ELR (cell line): ENCODE measurements around the gene PDE4D.
A peak's percentile ranks its signal among the peaks of the same experiment; 100 is the strongest.

Experiments
- DNase-seq: peaks from one replicate; pipeline ENCODE4 v3.0.0-alpha.2; 2015; ENCODE audit warnings: low read depth

The PDE4D gene

DNA sequence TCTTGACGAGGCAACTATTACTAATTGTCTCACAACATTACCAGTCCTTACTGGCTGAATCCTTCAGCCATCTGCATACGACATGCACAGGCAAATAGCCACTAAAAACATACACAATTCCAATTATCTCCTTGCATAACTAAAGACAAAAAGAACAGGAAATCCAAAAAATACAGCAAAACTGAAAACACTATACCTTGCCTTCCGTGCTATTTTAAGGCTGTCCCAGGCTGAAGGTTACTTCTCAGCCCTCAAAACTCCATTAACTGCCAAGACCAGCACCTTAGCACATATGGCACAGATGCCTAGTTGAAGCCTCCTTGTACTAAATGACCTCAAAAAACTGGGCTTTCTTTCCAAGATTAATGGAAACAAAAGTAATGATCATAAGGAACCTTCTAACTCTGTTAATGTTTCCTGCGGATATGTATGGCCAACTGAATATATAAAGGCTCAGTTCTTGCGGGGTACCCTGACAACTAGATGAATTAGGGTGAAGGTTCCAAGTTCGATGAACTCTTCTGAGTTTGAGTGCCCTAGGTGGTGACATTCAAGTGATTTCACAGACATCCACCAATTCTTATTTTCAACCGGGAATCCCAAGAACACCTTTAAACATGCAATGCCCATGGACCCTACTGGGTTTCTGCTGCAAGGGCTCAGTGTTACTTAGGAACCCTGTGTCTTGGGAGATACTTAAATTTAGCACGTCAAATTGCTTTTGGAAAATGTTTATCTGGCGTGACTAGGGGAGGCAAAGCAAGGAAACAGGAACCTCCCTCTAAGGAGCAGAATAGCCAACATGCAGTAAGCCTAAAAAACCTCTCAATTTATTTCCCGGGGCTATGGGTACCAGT is 855.4 kb downstream of the PDE4D start:
- peak; percentile 26 for DNase-seq

DNA sequence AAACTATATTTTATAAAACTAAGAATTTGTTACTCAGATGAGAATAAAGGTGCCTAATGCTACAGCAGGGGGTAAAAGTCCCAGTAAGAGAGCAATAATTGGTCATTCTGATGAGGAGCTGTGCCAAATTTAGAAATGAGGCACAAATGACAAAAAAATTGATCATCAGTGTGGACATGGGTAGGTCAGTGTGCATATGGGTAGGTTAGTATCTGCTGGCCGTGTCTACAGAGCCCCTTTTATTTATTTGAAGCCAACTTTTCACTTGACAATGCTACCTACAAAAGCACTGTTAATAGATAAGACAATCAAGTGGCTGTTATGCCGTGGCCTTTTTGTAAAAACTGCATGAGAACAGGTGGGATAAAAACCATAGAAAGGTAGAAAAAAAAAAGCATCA is 856.1 kb downstream of the PDE4D start:
- peak; percentile 19 for DNase-seq

DNA sequence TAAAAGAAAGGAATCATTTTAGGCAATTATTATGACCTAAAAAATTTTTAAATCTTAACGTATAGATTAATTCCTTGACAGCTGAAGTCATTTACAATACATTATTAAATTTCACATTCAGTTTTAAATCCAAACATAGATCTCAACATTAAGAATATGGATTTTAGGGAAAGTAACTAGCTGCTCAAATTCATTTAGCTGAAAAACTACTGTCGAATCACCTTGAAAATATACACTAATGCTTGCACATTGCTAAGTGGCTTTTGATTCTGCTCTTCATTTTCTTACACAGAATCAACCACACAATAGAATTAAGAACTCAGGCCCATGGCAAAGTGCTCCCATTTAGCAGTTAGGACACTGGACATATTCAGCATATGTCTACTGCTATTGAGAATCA is 856.5 kb downstream of the PDE4D start:
- DNase-seq, result peak; percentile 20

DNA sequence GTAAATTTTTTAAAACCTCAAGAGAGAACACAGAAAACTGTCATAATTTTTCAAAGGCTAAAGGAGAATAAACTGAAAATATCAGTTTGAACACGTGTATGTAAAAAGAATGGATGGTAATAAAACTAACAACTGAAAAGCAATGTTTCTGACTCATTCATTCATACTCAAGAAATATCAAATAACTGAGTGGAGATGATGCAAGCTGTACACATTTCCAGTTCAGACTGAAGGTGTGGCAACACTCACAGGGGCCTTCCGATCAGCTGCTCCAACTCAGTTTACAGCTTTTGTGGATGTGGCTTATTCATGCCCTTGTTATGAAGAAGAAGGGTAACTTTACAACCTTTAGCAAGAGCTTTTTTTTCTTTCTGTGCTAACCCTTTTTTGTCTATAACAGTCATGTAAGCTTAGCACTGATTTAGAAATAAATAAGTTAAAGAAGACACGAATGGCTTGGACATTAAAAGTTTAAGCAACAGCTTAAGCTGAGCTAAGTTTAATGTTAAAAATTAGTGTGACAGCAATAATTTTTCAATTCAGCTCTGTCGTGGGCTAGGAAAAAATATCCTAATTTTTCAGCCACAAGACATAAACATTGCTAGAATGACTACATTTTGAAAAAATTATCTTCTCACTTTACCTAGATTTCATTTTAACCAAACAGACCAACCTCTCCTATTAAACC is 857.1 kb downstream of the PDE4D start:
- DNase-seq, result peak; percentile 97

DNA sequence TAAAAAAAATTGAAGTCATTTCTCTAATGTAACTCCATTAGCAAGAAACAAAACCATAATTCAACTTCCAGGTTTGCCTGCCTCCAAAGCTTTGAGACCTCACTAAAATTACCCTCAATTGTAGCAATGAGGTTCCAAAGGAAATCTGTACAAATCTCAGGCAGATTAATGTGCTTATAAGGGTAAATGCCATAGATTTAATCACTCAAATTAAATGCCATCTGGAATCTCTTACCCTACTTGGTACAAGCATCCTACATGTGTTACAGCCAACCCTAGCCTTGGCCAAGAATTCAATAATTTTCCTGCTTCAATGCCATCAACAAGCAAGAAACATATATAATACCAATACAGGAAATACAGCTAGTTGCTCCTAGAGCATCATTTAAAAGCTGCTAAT is 857.8 kb downstream of the PDE4D start:
- no peak for DNase-seq

DNA sequence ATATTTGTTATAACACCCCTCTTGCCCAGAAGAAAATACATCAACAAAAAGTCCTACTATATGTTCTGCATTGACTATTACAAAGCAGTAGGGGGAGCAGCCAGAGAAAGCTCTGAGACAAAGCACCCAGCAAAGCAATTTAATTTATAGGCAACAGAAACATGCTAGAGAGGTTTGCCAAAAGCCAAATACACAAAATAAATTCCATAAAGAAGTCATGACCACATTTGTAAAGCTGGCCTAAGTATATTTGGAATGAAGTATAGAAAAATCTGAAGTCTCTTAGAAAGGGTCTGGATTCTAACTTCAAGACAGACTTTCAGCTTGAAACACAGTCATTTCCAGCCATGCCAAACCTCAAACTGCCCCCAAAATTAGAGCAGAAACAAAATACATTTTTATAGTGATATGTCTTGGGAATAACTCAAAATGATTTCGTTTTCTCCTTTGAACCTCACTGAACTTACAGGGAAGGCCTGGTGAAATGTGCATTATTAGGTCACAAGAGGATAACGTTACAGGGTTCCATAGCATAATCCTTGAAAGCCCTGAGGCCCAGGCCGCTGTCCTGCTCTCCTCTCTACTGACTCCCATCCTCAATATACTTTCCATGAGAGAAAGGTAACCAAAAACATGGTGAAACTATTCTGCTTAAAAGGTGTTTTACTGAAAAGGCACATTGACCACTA is 858.9 kb downstream of the PDE4D start:
- DNase-seq, result peak; percentile 76

DNA sequence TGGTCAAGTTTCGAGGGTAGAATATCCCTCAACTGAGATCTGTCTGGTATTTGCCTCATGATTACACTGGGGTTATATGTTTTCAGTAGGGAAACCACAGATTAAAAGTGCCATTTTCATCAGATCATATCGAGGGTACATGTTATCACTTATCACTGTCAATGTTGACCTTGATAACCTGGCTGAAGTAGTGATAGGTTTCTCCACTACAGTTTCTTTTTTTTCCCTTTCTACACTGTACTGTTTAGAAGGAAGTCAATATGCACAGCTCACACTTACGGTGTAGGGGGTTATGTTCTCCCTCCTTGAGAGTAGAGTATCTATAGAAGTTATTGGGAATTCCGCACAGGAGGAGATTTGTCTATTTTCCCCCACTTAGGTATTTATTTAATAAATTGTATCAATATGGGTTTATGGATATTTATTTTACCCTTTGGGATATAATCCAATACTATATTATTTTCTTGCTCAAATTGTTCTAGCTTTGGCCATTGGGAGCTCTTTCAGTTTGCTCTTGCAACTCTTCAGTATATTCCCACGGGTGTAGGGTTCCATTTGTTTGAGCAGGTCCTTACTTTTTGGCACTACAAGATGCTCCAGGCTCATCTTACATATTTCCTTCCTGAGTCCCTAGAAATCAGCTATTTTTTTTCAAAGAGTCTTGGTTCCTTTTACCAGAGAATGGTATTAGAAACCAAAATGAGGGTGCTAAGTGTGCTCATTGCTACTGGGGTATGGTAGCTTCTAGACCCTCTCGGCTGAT is 866.2 kb downstream of the PDE4D start:
- no peak for DNase-seq

DNA sequence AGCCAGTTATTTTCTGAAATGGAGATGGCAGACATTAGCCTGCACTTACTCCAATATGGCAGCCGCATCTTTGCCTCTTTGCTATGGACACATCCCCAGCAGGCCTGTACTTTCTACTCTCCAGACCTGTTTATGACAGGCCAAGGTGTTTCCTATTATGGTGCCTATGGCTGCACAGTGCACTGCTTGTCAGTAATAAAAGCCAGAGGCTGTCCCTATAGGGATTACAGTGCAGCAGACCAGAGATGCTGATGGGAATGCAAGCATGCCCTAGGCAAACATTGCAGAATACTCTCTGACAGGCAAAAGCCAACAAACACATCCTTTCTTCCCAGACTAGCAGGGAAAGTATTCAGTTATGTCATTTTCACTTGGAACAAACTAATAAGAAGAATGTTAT is 867.8 kb downstream of the PDE4D start:
- DNase-seq, result no peak

DNA sequence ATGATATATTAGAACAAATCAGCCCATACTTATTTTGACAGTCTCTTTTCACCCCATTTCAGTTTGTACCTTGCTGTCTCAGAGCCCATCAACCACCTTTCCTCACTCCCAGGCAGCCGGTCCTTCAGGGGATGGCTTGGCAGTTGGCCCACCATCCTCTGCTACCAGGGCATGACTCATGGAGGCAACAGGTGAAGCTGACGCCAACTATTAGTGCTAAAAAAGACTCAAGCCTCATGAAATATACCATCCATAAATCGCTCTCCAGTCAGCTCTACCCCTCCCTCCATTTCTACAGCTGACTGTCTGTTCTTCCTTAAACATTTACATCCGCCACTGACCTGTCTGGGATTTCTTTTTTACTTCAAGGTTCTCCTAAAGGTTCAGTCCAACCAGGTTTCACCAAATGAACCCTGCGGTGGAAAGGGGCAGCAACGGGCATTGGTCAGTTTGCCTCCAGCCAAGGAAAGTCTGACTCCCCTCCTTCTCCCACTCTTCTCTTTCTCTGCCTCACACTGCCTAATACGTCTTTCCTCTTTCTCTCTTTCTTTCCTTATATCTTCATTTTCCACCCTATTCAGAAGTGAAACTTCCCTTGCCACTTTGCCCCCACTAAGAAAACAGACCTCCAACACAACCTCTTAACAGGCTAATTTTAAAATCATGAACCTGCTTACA is 871.5 kb downstream of the PDE4D start:
- DNase-seq, result no peak

DNA sequence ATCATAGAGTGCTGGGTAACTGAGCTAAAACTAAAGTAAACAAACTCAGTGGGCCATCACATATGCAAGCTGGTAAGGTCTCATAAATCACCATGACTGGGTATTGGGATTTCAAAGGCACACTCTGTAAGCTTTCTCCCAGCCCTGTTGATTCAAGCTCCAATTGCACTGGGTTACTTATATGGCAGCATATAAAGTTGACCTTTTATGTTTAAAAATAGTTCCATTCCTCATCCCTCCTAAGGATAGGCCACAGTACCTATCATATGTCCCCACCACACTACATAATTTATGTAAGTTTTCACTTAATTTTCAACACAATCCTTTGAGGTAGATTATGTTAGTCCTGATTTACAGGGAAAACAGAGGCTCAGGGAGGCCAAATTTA is 872.2 kb downstream of the PDE4D start:
- no peak for DNase-seq

DNA sequence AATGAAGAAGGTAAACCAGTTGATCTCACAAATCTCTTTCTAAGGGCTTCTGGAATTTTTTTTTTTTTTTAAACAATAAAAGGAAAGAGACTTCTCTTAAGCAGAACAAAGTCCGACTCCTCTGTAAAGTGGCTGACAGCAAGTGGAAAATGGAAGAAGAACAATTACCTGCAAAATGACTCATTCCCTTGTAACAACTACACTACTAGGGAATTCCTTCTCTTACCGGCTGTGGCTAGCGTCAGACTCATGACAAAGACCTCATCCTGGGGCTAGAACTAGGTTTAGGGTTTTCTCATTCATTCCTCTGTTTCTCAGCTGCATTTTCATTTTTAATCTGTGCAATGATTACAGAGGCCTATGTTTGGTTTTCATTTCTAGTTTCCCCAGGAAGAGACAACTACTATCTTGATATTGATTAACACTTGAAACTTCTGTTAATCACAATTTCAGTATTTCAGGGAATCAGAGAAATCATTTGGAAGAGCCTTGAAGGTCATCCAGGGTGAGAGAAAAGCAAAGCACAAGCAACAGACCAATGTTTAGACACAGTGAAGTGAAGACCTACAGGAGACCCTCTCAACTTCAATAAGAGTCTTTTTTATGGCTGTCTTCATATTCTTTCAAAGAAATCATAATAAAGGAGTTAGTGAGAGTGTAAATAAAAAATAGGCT is 872.8 kb downstream of the PDE4D start:
- peak; percentile 54 for DNase-seq

DNA sequence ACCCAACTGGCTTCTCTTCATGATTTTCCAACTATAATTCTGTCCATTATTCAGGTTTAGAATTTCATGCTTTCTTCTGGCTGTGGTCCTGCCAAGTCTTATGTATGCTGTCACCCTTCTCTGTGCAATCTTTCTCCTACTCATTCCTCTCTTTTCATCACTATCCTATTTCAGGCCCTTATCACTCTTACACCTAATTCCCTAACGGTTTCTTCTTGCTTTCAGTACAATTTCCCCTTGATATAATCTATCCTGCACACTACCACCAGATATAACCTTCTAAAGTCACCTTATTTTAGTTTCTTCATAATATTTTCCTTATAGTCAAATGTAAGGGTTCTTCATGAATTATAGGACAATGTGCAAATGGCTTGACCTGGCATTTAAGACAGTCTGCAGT is 874.4 kb downstream of the PDE4D start:
- DNase-seq, result no peak

DNA sequence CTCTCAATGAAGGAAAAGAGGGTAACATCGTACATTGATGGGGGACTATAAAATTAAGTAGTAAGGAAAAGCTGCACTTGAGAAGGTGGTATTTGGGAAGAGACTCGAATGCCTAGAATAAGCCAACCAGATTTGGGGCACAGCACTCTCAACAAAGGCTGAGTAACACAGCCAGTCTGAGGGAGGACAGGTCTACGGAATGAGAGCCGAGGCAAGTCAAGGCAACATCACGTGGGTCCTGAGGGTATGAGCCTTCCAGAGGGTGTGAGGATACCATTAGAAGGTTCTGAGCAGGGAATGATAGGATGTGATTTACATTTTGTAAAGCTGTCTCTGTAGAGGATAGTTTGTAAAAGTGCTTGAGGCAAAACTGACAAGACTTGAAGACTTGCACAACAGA is 876.6 kb downstream of the PDE4D start:
- no peak for DNase-seq

DNA sequence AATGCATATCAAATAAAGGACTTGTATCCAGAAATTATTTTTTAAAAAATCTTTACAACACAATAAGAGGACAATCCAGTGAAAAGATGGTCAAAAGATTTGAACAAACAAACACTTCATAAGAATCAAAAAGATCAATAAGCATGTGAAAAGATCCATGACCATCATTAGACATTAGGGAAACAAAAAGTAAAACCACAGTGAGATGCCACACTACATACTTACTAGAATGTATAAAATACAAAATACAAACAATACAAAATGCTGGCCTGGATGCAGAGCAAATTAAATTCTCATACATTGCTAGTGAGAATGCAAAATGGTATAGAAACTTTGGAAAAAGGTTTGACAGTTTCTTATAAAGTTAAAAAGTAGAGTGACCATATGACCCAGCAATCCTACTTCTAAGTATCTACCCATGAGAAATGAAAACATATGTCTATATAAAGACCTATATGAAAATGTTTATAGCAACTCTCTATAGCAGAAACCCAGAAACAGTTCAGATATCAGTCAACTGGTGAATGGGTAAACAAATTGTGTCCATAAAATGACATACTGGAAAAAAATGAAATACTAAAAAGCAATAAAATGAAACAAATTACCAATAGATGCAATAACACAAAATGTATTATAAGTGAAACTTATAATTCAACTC is 884.6 kb downstream of the PDE4D start:
- no peak for DNase-seq

DNA sequence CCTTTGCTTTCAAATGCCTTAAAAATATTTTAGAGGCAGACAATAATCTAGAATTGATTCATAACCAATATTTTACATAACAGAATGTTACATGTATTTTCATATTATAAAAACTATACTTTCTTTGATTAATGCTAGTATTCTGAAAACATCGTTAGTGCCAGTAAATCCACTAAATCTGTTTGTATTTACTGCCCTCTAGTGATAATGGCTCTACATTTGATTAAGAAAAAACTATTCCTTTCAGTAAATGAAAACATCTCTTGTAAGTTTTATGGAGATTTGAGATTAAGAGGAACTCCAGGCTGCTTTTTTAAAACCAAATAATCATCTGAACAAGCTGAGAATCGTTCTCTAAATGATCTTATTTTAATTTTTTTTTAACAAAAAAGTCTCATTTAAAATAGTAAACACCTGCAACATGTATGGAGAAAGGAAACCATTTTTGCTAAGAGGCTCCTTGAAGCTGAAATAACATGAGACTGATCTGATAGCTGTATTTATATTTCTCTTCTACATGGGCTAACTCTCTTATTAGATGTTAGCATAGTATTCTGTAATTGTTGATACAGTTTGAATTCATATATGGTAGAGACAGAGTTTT is 886.0 kb downstream of the PDE4D start:
- peak; percentile 52 for DNase-seq

DNA sequence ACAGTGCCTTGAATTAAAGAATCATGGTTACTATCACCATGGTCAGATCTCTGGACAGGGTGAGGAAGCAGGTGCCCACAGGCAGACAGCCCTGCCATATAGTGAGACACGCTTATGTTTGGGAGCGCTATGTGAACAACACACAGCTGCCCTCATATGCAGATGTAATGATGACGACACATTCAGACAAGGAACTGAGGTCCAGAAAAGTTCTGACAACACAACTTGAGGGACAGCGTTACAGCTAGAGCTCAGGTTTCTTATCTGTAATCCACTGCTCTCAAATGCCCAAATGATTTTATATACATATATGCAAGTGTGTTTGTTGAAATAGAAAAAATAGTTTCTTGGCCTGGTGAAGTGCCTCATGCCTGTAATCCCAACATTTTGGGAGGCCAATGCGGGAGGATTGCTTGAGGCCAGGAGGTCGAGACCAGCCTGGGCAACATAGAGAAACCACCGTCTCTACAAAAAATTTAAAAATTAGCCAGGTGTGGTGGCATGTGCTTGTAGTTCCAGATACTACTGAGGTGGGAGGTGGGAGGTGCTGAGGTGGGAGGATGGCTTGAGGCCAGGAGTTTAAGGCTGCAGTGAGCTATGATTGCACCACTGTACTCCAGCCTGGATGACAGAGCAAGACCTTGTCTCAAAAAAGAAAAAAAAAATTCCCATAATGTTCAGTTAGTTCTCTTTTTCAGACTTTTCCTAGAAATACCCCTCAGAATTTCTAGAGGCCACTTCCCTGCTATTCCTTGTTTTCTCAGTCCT is 887.4 kb downstream of the PDE4D start:
- DNase-seq, result no peak

DNA sequence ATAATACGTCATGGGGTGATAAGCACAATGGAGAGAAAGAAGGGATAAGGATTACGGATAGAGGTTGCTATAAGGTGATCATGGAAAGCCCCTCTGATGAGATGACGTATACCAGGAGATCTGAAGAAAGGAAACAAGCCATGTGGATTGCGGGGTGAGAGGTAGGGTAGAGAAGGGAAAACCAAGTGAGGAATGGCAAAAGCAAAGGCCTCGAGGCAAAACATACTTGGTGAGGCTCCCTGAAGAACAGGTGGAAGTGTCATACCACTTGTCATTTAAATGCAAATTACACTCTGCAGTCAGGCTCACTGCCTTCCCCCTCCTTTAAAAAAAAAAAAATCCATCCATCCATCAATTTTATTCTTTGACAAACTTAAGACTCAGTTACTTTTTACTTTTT is 889.9 kb downstream of the PDE4D start:
- no peak for DNase-seq

DNA sequence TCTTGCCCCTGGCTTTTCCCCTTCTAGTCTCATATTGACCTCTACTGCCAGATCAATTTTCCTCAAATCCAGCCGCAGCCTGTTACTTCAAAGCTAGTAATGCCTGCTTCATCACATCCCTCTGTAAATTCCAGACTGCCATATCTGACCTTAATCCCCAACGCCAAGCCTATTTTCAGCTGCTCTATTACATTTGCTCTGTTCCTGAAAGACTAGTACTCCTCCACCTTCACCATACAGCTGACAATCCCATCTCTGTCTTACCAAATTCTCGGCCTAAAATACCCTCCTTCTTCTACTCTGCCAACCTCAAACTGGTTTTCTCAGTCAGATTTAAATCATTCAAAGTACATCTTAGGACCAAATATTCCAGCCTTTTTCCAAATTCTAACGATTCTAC is 890.4 kb downstream of the PDE4D start:
- no peak for DNase-seq

DNA sequence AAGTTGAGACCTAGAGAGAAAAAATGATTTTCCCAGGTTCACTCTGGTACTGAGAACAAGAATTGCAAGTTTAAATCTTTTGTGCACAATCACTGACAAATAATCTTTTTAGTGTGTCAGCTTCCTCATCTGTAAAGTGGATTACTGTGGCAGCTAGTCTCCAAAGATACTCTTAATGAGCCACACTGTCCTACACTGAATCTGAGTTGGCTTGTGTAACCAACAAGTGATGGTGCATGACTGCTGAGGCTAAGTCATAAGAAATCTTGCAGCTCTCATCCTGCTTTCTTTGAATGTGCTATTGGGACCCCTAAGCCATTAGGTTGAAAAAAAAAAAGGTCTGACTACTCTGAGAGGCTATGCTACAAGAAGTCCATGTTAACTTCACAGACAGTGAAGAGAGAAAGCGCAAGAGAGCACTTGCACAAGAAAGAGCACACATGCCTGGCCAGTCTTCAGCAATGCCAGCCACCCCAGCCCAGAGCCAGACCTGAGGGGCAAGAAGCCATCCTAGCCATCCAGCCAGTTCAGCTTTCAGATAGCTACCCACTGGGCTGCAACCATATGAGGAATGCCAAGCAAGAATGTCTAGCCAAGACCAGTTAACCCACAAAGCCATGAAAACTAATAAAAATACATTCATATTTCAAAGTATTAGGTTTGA is 891.2 kb downstream of the PDE4D start:
- no peak for DNase-seq
